ENCODE data around the gene CDC42EP5.
A peak's percentile ranks its signal among the peaks of the same experiment; 100 is the strongest.

CDC42EP5 gene

DNA sequence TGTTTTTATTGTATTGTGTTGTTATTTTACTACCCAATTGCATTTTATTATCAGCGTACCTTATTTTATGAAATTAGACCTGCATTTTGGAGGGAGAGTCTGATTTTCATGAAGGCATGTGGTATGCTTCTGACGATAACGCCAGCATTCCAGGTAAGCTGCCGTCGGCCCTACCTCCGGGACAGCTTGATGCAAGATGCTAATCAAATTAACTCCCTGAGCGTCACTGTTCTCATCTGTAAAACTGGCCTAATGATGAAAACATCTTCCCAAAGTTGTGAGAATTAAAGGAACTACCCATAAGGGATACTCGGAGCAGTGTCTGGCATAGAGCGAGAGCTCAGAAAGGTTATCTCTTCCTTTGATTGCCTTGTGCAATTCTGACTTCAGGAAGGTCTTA is 16.7 kb upstream of the CDC42EP5 start:
- Histone ChIP-seq H3K4me3 (ENCODE audit: low read length) (no peak overlapping the region), H3K4me1 (ENCODE audit: control insufficient read depth, insufficient read depth, low read length) (no peaks in the 10 kb centered on the region; the same call in 1 of the 2 replicates), H3K27me3 (ENCODE audit: control insufficient read depth, insufficient read depth, low read length) (no peaks in the 10 kb centered on the region), H3K27ac (ENCODE audit: low read length) (no peak overlapping the region), H3K9me3 (ENCODE audit: control insufficient read depth, insufficient read depth, low read length) (peaks cover 8% of the 10 kb centered on the region), H3K36me3 (ENCODE audit: control insufficient read depth, insufficient read depth, low read length) (no peaks in the 10 kb centered on the region)
- WGBS (ENCODE audit: insufficient coverage, insufficient read length) = no CpG with 5 or more reads among the region's 9 CpGs
- DNase-seq (ENCODE audit: low read depth, low spot score) = no peak

DNA sequence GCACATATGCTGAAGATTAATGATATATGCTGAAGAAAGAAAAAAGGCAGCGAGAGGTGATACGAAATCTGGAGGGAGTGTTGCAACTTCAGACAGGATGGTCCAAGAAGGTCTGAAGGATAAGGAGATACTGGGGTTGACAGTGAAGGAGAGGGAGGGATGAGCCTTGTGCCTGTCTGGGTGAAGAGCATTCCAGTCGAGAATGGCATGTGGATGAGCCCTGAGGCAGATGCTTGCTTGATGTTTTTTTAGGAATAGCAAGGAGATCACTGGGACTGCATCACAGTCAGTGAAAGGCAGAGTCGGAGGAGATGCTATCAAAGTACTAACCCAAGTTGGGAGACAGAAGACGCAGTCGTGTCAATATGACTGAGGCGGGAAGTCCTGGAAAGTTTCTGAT is 16.2 kb upstream of the CDC42EP5 start:
- no peak for DNase-seq (ENCODE audit: low read depth, low spot score)
- no peaks in the 10 kb centered on the region; the same call in 1 of the 2 replicates for H3K4me1 ChIP-seq (ENCODE audit: control insufficient read depth, insufficient read depth, low read length)
- peaks cover 8% of the 10 kb centered on the region for H3K9me3 ChIP-seq (ENCODE audit: control insufficient read depth, insufficient read depth, low read length)
- H3K27me3 ChIP-seq (ENCODE audit: control insufficient read depth, insufficient read depth, low read length) = no peaks in the 10 kb centered on the region
- H3K4me3 ChIP-seq (ENCODE audit: low read length) = no peak overlapping the region
- no peaks in the 10 kb centered on the region for H3K36me3 ChIP-seq (ENCODE audit: control insufficient read depth, insufficient read depth, low read length)
- H3K27ac ChIP-seq (ENCODE audit: low read length) = no peak overlapping the region
- no CpG with 5 or more reads among the region's 7 CpGs for WGBS (ENCODE audit: insufficient coverage, insufficient read length)

DNA sequence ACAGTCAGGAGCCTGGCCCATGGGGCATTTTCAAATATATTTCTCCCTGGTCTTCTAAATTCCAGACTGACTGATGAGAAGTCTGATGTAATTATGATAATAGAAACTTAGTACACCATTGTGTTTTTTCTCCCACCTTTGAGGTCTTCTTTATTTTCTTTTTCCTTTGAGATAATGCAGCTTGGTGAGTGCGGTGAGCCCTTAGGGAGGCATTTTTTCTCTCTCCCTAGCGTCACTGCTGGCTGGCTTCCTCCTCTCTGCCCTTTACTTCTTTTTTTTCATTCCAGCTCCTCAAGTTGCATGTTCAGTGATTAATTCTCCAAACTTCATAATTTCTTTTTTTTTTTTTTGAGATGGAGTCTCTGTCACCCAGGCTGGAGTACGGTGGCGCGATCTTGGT is 12.8 kb upstream of the CDC42EP5 start:
- Histone ChIP-seq H3K27ac (ENCODE audit: low read length) (no peak overlapping the region), H3K9me3 (ENCODE audit: control insufficient read depth, insufficient read depth, low read length) (peaks cover 4% of the 10 kb centered on the region), H3K27me3 (ENCODE audit: control insufficient read depth, insufficient read depth, low read length) (no peaks in the 10 kb centered on the region), H3K4me3 (ENCODE audit: low read length) (no peak overlapping the region), H3K36me3 (ENCODE audit: control insufficient read depth, insufficient read depth, low read length) (no peaks in the 10 kb centered on the region), H3K4me1 (ENCODE audit: control insufficient read depth, insufficient read depth, low read length) (no peaks in the 10 kb centered on the region; the same call in 1 of the 2 replicates)
- DNase-seq (ENCODE audit: low read depth, low spot score) = no peak
- no CpG with 5 or more reads among the region's 5 CpGs for WGBS (ENCODE audit: insufficient coverage, insufficient read length)

DNA sequence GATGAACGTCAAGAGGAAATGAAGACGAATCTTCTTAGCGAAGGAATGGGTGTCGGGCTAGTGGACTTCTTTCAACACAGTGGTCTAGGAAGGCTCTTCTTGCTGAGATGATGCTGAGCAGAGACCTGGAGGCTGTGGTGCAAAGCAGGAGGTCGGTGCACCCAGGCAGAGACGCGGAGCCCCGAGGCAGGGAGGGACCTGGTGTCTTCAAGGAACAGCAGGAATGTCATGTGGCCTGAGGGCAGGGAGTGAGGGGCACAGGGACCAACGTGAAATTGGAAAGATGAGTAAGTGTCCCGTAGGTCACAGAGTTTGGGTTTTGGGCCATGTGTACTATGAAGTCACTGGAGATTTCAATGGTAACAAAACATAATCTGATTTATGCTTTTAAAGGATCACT is 11.4 kb upstream of the CDC42EP5 start:
- no peaks in the 10 kb centered on the region for H3K36me3 ChIP-seq (ENCODE audit: control insufficient read depth, insufficient read depth, low read length)
- no peak overlapping the region for H3K4me3 ChIP-seq (ENCODE audit: low read length)
- no peak overlapping the region for H3K27ac ChIP-seq (ENCODE audit: low read length)
- H3K27me3 ChIP-seq (ENCODE audit: control insufficient read depth, insufficient read depth, low read length) = no peaks in the 10 kb centered on the region
- no peaks in the 10 kb centered on the region; the same call in 1 of the 2 replicates for H3K4me1 ChIP-seq (ENCODE audit: control insufficient read depth, insufficient read depth, low read length)
- no peak for DNase-seq (ENCODE audit: low read depth, low spot score)
- peaks cover 2% of the 10 kb centered on the region for H3K9me3 ChIP-seq (ENCODE audit: control insufficient read depth, insufficient read depth, low read length)
- no CpG with 5 or more reads among the region's 10 CpGs for WGBS (ENCODE audit: insufficient coverage, insufficient read length)

DNA sequence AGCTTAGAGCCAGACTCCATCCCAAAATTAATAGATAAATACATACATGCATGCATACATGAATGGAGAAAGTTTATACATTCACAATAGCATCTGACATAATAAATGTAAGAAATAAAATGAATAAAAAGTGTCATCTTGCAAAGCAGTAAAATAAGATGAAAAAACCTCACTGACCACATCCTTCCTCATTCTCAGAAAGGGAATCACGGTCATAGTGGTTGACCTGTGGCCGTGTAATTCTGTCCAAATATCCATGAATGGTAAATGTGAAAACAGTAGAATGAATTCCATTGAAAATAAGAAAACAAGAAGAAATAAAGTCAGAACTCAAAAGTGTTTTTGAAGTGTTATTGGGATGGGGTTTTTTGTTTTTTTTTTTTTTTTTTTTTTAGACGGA is 9.8 kb upstream of the CDC42EP5 start:
- no peaks in the 10 kb centered on the region; the same call in 1 of the 2 replicates for H3K9me3 ChIP-seq (ENCODE audit: control insufficient read depth, insufficient read depth, low read length)
- H3K27me3 ChIP-seq (ENCODE audit: control insufficient read depth, insufficient read depth, low read length) = no peaks in the 10 kb centered on the region
- no peak for DNase-seq (ENCODE audit: low read depth, low spot score)
- no peaks in the 10 kb centered on the region for H3K4me1 ChIP-seq (ENCODE audit: control insufficient read depth, insufficient read depth, low read length)
- WGBS (ENCODE audit: insufficient coverage, insufficient read length) = no CpG with 5 or more reads among the region's 3 CpGs
- no peaks in the 10 kb centered on the region for H3K36me3 ChIP-seq (ENCODE audit: control insufficient read depth, insufficient read depth, low read length)
- H3K27ac ChIP-seq (ENCODE audit: low read length) = no peak overlapping the region
- H3K4me3 ChIP-seq (ENCODE audit: low read length) = no peak overlapping the region

DNA sequence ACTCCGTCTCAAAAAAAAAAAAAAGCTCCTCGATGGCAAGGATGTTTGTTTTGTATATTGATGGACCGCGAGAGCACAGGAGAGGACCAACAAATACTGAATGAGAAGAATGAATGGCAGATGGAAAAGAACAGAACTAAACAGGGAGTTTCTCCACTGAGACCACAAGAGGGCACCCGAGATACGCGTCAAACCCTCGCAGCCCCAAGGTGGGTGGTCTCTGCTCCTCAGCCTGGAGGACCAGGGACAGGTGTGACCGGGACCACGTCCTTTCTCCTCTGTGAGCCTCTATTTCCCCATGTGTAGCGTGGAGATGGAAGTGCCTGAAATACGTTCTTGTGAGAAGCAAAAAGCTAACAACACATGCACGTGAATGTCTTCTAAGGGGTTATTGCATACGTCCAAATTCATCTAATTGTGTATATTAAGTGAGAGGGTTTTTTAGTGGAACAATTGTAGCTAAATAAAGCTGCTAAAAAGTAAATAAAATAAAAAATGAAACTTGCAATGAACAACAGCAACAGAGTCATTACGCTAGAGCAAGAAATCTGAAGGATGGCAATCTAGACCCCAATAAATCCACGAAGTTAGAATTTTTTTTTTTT is 8.3 kb upstream of the CDC42EP5 start:
- DNase-seq (ENCODE audit: low read depth, low spot score) = peak; percentile 67
- Histone ChIP-seq H3K4me1 (ENCODE audit: control insufficient read depth, insufficient read depth, low read length) (no peaks in the 10 kb centered on the region), H3K27ac (ENCODE audit: low read length) (no peak overlapping the region), H3K9me3 (ENCODE audit: control insufficient read depth, insufficient read depth, low read length) (no peaks in the 10 kb centered on the region; the same call in 1 of the 2 replicates), H3K36me3 (ENCODE audit: control insufficient read depth, insufficient read depth, low read length) (no peaks in the 10 kb centered on the region), H3K27me3 (ENCODE audit: control insufficient read depth, insufficient read depth, low read length) (no peaks in the 10 kb centered on the region), H3K4me3 (ENCODE audit: low read length) (no peak overlapping the region)
- WGBS (ENCODE audit: insufficient coverage, insufficient read length) = no CpG with 5 or more reads among the region's 16 CpGs

DNA sequence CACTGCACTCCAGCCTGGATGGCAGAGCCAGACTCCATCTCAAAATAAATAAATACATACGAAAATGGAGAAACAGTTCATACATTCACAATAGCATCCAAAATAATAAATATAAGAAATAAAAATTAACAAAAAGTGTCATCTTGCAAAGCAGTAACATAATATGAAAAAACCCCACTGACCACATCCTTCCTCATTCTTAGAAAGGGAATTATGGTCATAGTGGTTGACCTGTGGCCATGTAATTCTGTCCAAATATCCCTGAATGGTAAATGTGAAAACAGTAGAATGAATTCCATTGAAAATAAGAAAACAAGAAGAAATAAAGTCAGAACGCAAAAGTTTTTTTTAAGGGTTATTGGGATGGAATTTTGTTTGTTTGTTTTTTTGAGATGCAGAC is 7.0 kb upstream of the CDC42EP5 start:
- H3K9me3 ChIP-seq (ENCODE audit: control insufficient read depth, insufficient read depth, low read length) = no peaks in the 10 kb centered on the region
- H3K4me3 ChIP-seq (ENCODE audit: low read length) = no peak overlapping the region
- no peak for DNase-seq (ENCODE audit: low read depth, low spot score)
- WGBS (ENCODE audit: insufficient coverage, insufficient read length) = 100% methylated on average over 1 of the region's 2 CpGs
- no peaks in the 10 kb centered on the region for H3K27me3 ChIP-seq (ENCODE audit: control insufficient read depth, insufficient read depth, low read length)
- H3K4me1 ChIP-seq (ENCODE audit: control insufficient read depth, insufficient read depth, low read length) = no peaks in the 10 kb centered on the region
- H3K27ac ChIP-seq (ENCODE audit: low read length) = no peak overlapping the region
- no peaks in the 10 kb centered on the region for H3K36me3 ChIP-seq (ENCODE audit: control insufficient read depth, insufficient read depth, low read length)

DNA sequence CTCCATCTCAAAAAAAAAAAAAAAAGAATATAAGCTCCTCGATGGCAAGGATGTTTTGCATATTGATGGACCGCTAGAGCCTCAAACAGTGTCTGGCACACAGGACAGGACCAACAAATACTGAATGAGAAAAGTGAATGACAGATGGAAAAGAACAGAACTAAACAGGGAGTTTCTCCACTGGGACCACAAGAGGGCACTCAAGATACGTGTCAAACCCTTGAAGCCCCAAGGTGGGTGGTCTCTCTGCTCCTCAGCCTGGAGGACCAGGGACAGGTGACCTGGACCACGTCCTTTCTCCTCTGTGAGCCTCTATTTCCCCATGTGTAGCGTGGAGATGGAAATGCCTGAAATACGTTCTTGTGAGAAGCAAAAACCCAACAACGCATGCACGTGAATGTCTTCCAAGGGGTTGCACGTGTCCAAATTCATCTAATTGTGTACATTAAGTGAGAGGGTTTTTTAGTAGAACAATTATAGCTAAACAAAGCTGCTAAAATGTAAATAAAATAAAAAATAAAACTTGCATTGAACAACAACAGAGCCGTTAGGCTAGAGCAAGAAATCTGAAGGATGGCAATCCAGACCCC is 5.7 kb upstream of the CDC42EP5 start:
- no peak overlapping the region for H3K4me3 ChIP-seq (ENCODE audit: low read length)
- WGBS (ENCODE audit: insufficient coverage, insufficient read length) = no CpG with 5 or more reads among the region's 10 CpGs
- H3K27ac ChIP-seq (ENCODE audit: low read length) = no peak overlapping the region
- H3K36me3 ChIP-seq (ENCODE audit: control insufficient read depth, insufficient read depth, low read length) = no peaks in the 10 kb centered on the region
- H3K4me1 ChIP-seq (ENCODE audit: control insufficient read depth, insufficient read depth, low read length) = no peaks in the 10 kb centered on the region
- DNase-seq (ENCODE audit: low read depth, low spot score) = peak; percentile 72
- no peaks in the 10 kb centered on the region for H3K9me3 ChIP-seq (ENCODE audit: control insufficient read depth, insufficient read depth, low read length)
- no peaks in the 10 kb centered on the region for H3K27me3 ChIP-seq (ENCODE audit: control insufficient read depth, insufficient read depth, low read length)

DNA sequence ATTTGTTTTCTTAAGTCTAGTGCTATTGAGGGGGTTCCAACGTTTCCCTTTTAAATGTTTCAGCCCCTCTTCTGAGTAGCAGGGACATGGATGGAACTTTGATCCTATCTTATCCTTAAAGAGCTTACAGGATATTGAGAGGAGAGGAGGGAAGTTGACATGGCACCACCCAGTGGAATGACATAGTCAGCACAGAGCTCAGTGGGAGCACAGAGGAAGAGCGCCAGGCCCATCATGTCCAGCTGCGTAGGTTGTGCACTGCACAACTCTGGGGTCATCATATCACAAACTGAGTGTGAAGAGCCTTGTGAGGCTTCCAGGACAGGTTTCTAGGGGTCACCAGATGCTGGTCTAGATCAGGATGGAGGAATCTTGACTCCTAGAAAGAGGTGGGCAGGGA is 4.6 kb upstream of the CDC42EP5 start:
- no peaks in the 10 kb centered on the region for H3K27me3 ChIP-seq (ENCODE audit: control insufficient read depth, insufficient read depth, low read length)
- H3K27ac ChIP-seq (ENCODE audit: low read length) = no peak overlapping the region
- H3K4me1 ChIP-seq (ENCODE audit: control insufficient read depth, insufficient read depth, low read length) = no peaks in the 10 kb centered on the region
- no peaks in the 10 kb centered on the region for H3K36me3 ChIP-seq (ENCODE audit: control insufficient read depth, insufficient read depth, low read length)
- H3K9me3 ChIP-seq (ENCODE audit: control insufficient read depth, insufficient read depth, low read length) = no peaks in the 10 kb centered on the region
- WGBS (ENCODE audit: insufficient coverage, insufficient read length) = no CpG with 5 or more reads among the region's 3 CpGs
- H3K4me3 ChIP-seq (ENCODE audit: low read length) = no peak overlapping the region
- no peak for DNase-seq (ENCODE audit: low read depth, low spot score)

DNA sequence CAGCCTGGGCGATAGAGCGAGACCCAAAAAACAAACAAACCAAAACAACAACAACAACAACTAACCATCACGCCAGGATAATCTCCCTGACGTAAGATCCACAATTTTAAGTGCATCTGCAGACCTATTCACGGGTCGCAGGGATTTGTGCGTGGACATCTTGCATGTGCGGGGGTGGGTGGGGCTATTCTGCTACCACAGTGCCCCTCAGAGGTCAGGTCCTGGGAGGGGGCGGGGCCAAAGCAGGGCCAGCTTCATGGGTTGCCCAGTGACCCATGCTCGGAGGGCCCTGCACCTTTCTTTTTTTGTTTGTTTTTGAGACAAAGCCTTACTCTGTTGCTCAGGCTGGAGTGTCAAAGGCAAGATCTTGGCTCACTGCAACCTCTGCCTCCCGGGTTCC is 2.6 kb upstream of the CDC42EP5 start:
- Histone ChIP-seq H3K27ac (ENCODE audit: low read length) (no peak overlapping the region), H3K9me3 (ENCODE audit: control insufficient read depth, insufficient read depth, low read length) (no peaks in the 10 kb centered on the region), H3K27me3 (ENCODE audit: control insufficient read depth, insufficient read depth, low read length) (no peaks in the 10 kb centered on the region; the same call in 1 of the 2 replicates), H3K36me3 (ENCODE audit: control insufficient read depth, insufficient read depth, low read length) (no peaks in the 10 kb centered on the region), H3K4me1 (ENCODE audit: control insufficient read depth, insufficient read depth, low read length) (no peaks in the 10 kb centered on the region), H3K4me3 (ENCODE audit: low read length) (no peak overlapping the region)
- no CpG with 5 or more reads among the region's 11 CpGs for WGBS (ENCODE audit: insufficient coverage, insufficient read length)
- no peak for DNase-seq (ENCODE audit: low read depth, low spot score)

DNA sequence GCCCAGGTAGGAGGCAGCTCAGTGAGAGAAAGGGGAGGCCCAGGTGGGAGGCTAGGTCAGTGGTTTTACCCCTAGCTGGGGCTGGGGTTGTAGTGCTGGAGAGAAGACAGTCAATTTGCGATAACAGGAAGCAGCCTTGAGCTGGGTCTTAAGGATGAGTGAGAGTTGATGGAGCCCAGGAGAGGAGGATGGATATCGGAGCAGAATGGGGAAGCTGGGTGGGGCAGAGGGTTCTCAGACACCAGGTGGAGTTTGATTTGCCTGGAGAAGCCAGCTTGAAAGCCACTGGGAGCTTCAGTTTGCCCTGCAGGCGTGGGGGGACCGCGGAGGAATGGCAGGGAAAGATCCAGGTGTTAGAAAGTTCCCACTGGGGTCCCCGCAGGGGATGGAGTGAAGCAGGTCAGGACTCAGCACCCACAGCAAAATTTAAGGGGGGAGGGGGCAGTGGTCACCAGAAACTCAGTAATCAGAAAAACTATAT is 836 bp upstream of the CDC42EP5 start:
- no peak overlapping the region for H3K4me3 ChIP-seq (ENCODE audit: low read length)
- DNase-seq (ENCODE audit: low read depth, low spot score) = no peak
- no CpG with 5 or more reads among the region's 6 CpGs for WGBS (ENCODE audit: insufficient coverage, insufficient read length)
- H3K27me3 ChIP-seq (ENCODE audit: control insufficient read depth, insufficient read depth, low read length) = peaks cover 3% of the 10 kb centered on the region; the same call in 1 of the 2 replicates
- H3K27ac ChIP-seq (ENCODE audit: low read length) = no peak overlapping the region
- no peaks in the 10 kb centered on the region for H3K4me1 ChIP-seq (ENCODE audit: control insufficient read depth, insufficient read depth, low read length)
- H3K36me3 ChIP-seq (ENCODE audit: control insufficient read depth, insufficient read depth, low read length) = no peaks in the 10 kb centered on the region
- no peaks in the 10 kb centered on the region for H3K9me3 ChIP-seq (ENCODE audit: control insufficient read depth, insufficient read depth, low read length)

Measured in iPS DF 6.9 (cell line).